Prostate gland (tissue), 2 donors: ENCODE data around the gene CRADD.
A peak's percentile ranks its signal among the peaks of the same experiment; 100 is the strongest.

Experiments used
- CTCF ChIP-seq, 4 experiments: fragments of 200-600 bp in 2 of 4; fragments of 450-650 bp in 2 of 4; sonication (generic) in 2 of 4; IDR thresholded peaks; 1 replicate in 3 of 4; 2 replicates in 1 of 4; pipeline ENCODE4 v1.5.1; 2016 to 2019; ENCODE audit warnings: antibody characterized with exemption in 4 of 4, mild to moderate bottlenecking in 2 of 4, moderate library complexity in 2 of 4
- POLR2A ChIP-seq: fragments of 450-650 bp; IDR thresholded peaks from one replicate; pipeline ENCODE4 v1.6.1; 2016; ENCODE audit warnings: antibody characterized with exemption, mild to moderate bottlenecking
- POLR2AphosphoS5 ChIP-seq: sonication (generic); formaldehyde crosslinking; IDR thresholded peaks from one replicate; pipeline ENCODE4 v1.6.1; 2017; ENCODE audit warnings: antibody characterized with exemption

GRCh38 chr12:93896427-93896826 is 219.3 kb downstream of the CRADD start:
- TF ChIP-seq CTCF (IDR thresholded peaks at IDR 0.05) = peak in 1 of 4 experiments; percentile 21
- TF ChIP-seq POLR2A = no peak
- TF ChIP-seq POLR2AphosphoS5 = no peak
